Hepatocyte (in vitro differentiated cells): ENCODE data around the gene UTRN. TPM values are rescaled to one million over a fixed set of nuclear protein-coding genes. Genes with fewer than 3 reads are reported as not detected.

ENCODE experiments used
- DNase-seq: peaks from one replicate; pipeline ENCODE4 v3.0.0-alpha.2; 2016; ENCODE audit warnings: low spot score
- H2AFZ ChIP-seq: fragments of 200-600 bp; sonication (generic); 2 replicates; pipeline ENCODE4 v1.6.0; 2016; ENCODE audit warnings: antibody characterized with exemption, mild to moderate bottlenecking
- H3K27ac ChIP-seq: fragments of 200-600 bp; sonication (generic); 2 replicates; pipeline ENCODE4 v1.5.1; 2016; ENCODE audit warnings: mild to moderate bottlenecking
- H3K27me3 ChIP-seq: fragments of 200-600 bp; sonication (generic); 2 replicates; pipeline ENCODE4 v1.6.1; 2016
- H3K36me3 ChIP-seq: fragments of 200-600 bp; sonication (generic); replicated peaks from 2 replicates; pipeline ENCODE4 v1.5.1; 2016; ENCODE audit warnings: low read depth; ENCODE audit not compliant: insufficient read depth
- H3K4me1 ChIP-seq: fragments of 200-600 bp; sonication (generic); 2 replicates; pipeline ENCODE4 v1.5.1; 2016; ENCODE audit warnings: mild to moderate bottlenecking, moderate library complexity; ENCODE audit not compliant: insufficient read depth
- H3K4me2 ChIP-seq: fragments of 200-600 bp; sonication (generic); 2 replicates; pipeline ENCODE4 v1.6.0; 2016
- H3K4me3 ChIP-seq: fragments of 200-600 bp; sonication (generic); 2 replicates; pipeline ENCODE4 v1.5.1; 2016; ENCODE audit warnings: mild to moderate bottlenecking
- H3K79me2 ChIP-seq: fragments of 200-600 bp; sonication (generic); 2 replicates; pipeline ENCODE4 v1.6.0; 2017; ENCODE audit warnings: mild to moderate bottlenecking
- H3K9me2 ChIP-seq: fragments of 200-600 bp; sonication (generic); replicated peaks from 2 replicates; pipeline ENCODE4 v1.6.0; 2017; ENCODE audit warnings: mild to moderate bottlenecking; ENCODE audit not compliant: insufficient read depth
- H3K9me3 ChIP-seq: fragments of 200-600 bp; sonication (generic); 2 replicates; pipeline ENCODE4 v1.5.1; 2016; ENCODE audit warnings: low read depth, mild to moderate bottlenecking
- H4K20me1 ChIP-seq: fragments of 200-600 bp; sonication (generic); 2 replicates; pipeline ENCODE4 v1.6.0; 2016; ENCODE audit warnings: mild to moderate bottlenecking; ENCODE audit not compliant: insufficient read depth, poor library complexity, severe bottlenecking
- CTCF ChIP-seq: fragments of 200-600 bp; sonication (generic); IDR thresholded peaks from 2 replicates; pipeline ENCODE4 v1.5.1; 2016; ENCODE audit warnings: antibody characterized with exemption, mild to moderate bottlenecking; ENCODE audit not compliant: poor library complexity
- EZH2 ChIP-seq: fragments of 200-600 bp; sonication (generic); IDR thresholded peaks from 2 replicates; pipeline ENCODE4 v1.6.1; 2016; ENCODE audit warnings: antibody characterized with exemption, mild to moderate bottlenecking, borderline replicate concordance
- EZH2phosphoT487 ChIP-seq: fragments of 200-600 bp; sonication (generic); IDR thresholded peaks from one replicate; pipeline ENCODE4 v1.6.1; 2018; ENCODE audit warnings: antibody characterized with exemption, mild to moderate bottlenecking, low read depth, moderate library complexity; ENCODE audit not compliant: unreplicated experiment, severe bottlenecking
- WGBS: methylation state at CpG from one replicate; pipeline ENCODE4 v1.1.6; 2016; ENCODE audit warnings: low lambda C conversion rate; ENCODE audit errors: missing lambda C conversion rate; 5-methylcytosine and 5-hydroxymethylcytosine counted together
- polyA plus RNA-seq: library from polyadenylated mRNA; unstranded; fragments of >200 nt; fragmentation: Nextera tagmentation; extraction: Ambion mirVana; gene quantifications from 2 replicates; pipeline ENCODE4 v1.2.1, GENCODE V29; 2016
- total RNA-seq: library from RNA; depleted of rRNA; stranded (reverse); fragments of >200 nt; gene quantifications from 2 replicates; pipeline ENCODE4 v1.2.3, GENCODE V29; 2014

UTRN gene
- total RNA-seq (86.5 and 112 TPM in 2 replicates), polyA plus RNA-seq (33.1 and 54.0 TPM in 2 replicates)

GRCh38 chr6:144284783-144285547, at the start of gene UTRN:
Gene UTRN (plus strand): TSS chr6:144285335. CDS start chr6:144291829, 6,494 bp downstream.
- peak; percentile 88 for DNase-seq
- Histone ChIP-seq H4K20me1 (peaks cover 7% of the 10 kb centered on the region), H2AFZ (peak within 1 kb of the TSS; percentile 63), H3K4me2 (peak within 1 kb of the TSS; percentile 94), H3K27me3 (no peaks in the 10 kb centered on the region), H3K4me3 (peak within 1 kb of the TSS; percentile 73), H3K4me1 (peaks cover 11% of the 10 kb centered on the region), H3K9me3 (no peaks in the 10 kb centered on the region), H3K27ac (peak within 1 kb of the TSS; percentile 89), H3K36me3 (no peaks in the 10 kb centered on the region), H3K79me2 (peaks cover 33% of the 10 kb centered on the region), H3K9me2 (no peaks in the 10 kb centered on the region)
- WGBS = under 1% methylated on average over 52 of the region's 84 CpGs
- TF ChIP-seq EZH2phosphoT487 = no peak
- TF ChIP-seq EZH2 = no peak
- TF ChIP-seq CTCF = no peak

- Histone ChIP-seq H3K9me2 (no peaks in the 10 kb centered on the region), H3K79me2 (no peaks in the 10 kb centered on the region), H2AFZ (no peak overlapping the region), H3K27me3 (no peaks in the 10 kb centered on the region), H3K27ac (no peak overlapping the region), H3K4me2 (no peak overlapping the region), H3K4me3 (no peak overlapping the region), H3K36me3 (no peaks in the 10 kb centered on the region), H3K4me1 (peaks cover 6% of the 10 kb centered on the region), H4K20me1 (no peaks in the 10 kb centered on the region), H3K9me3 (no peaks in the 10 kb centered on the region)
- no peak for TF ChIP-seq EZH2
- no peak for TF ChIP-seq EZH2phosphoT487
- no peak for TF ChIP-seq CTCF
- DNase-seq = no peak
- WGBS = 98% methylated on average over 4 of the region's 4 CpGs
Observed at GRCh38 chr6:144244688-144245087, 40.4 kb upstream of the UTRN start.

- Histone ChIP-seq H3K79me2 (no peaks in the 10 kb centered on the region), H2AFZ (no peak overlapping the region), H3K36me3 (no peaks in the 10 kb centered on the region), H3K4me1 (peaks cover 6% of the 10 kb centered on the region), H4K20me1 (no peaks in the 10 kb centered on the region), H3K4me2 (no peak overlapping the region), H3K27ac (no peak overlapping the region), H3K4me3 (no peak overlapping the region), H3K9me2 (no peaks in the 10 kb centered on the region), H3K9me3 (no peaks in the 10 kb centered on the region), H3K27me3 (no peaks in the 10 kb centered on the region)
- no peak for DNase-seq
- 83% methylated on average over 5 of the region's 5 CpGs for WGBS
- no peak for TF ChIP-seq CTCF
- TF ChIP-seq EZH2 = no peak
- no peak for TF ChIP-seq EZH2phosphoT487
Observed at GRCh38 chr6:144246988-144247387, 38.1 kb upstream of the UTRN start.
